Loucy (cell line): ENCODE data around the gene NEXN.

Experiments
- H2AFZ ChIP-seq: fragments of 200-600 bp; sonication (generic); 2 replicates; pipeline ENCODE4 v1.6.0; 2016; ENCODE audit warnings: antibody characterized with exemption, mild to moderate bottlenecking, low read length, moderate library complexity
- H3F3A ChIP-seq: fragments of 200-600 bp; 2 replicates; pipeline ENCODE4 v1.6.0; 2016; ENCODE audit warnings: antibody characterized with exemption, low read depth, mild to moderate bottlenecking
- H3K27me3 ChIP-seq: fragments of 200-600 bp; sonication (generic); 2 replicates; pipeline ENCODE4 v1.6.1; 2014; ENCODE audit warnings: low read length, mild to moderate bottlenecking; ENCODE audit not compliant: insufficient read depth, poor library complexity, severe bottlenecking
- H3K36me3 ChIP-seq: fragments of 200-600 bp; sonication (generic); 2 replicates; pipeline ENCODE4 v1.6.1; 2016; ENCODE audit warnings: low read length; ENCODE audit not compliant: insufficient read depth
- H3K4me1 ChIP-seq: fragments of 200-600 bp; sonication (generic); 2 replicates; pipeline ENCODE4 v1.5.1; 2014; ENCODE audit warnings: low read length, mild to moderate bottlenecking; ENCODE audit not compliant: insufficient read depth, poor library complexity, severe bottlenecking
- H3K4me2 ChIP-seq: fragments of 200-600 bp; sonication (generic); 2 replicates; pipeline ENCODE4 v1.6.0; 2014; ENCODE audit warnings: antibody characterized with exemption, low read length, low read depth, mild to moderate bottlenecking; ENCODE audit not compliant: poor library complexity, severe bottlenecking
- H3K4me3 ChIP-seq: fragments of 200-600 bp; sonication (generic); 2 replicates; pipeline ENCODE4 v1.5.1; 2014; ENCODE audit warnings: low read length, mild to moderate bottlenecking, mixed read lengths; ENCODE audit not compliant: poor library complexity, severe bottlenecking
- H3K79me2 ChIP-seq: fragments of 200-600 bp; sonication (generic); 2 replicates; pipeline ENCODE4 v1.6.1; 2014; ENCODE audit warnings: low read length; ENCODE audit not compliant: insufficient read depth
- H3K9ac ChIP-seq: fragments of 200-600 bp; sonication (generic); 2 replicates; pipeline ENCODE4 v1.6.0; 2014; ENCODE audit warnings: mild to moderate bottlenecking, low read depth, low read length, moderate library complexity; ENCODE audit not compliant: poor library complexity, severe bottlenecking
- H3K9me2 ChIP-seq: fragments of 200-600 bp; sonication (generic); replicated peaks from 2 replicates; pipeline ENCODE4 v1.6.1; 2016; ENCODE audit warnings: low read depth, low read length, mixed read lengths
- H3K9me3 ChIP-seq: fragments of 200-600 bp; sonication (generic); 2 replicates; pipeline ENCODE4 v1.6.1; 2014; ENCODE audit warnings: mild to moderate bottlenecking, antibody characterized with exemption, low read length, low read depth; ENCODE audit not compliant: insufficient read depth
- H4K20me1 ChIP-seq: fragments of 200-600 bp; sonication (generic); 2 replicates; pipeline ENCODE4 v1.6.0; 2014; ENCODE audit warnings: antibody characterized with exemption, low read length, mild to moderate bottlenecking; ENCODE audit not compliant: insufficient read depth, poor library complexity, severe bottlenecking
- CTCF ChIP-seq: fragments of 200-600 bp; sonication (generic); conservative IDR thresholded peaks from 2 replicates; pipeline ENCODE4 v1.5.1; 2014; ENCODE audit warnings: mild to moderate bottlenecking, antibody characterized with exemption, low read length
- EZH2phosphoT487 ChIP-seq: fragments of 200-600 bp; IDR thresholded peaks from 2 replicates; pipeline ENCODE4 v1.6.1; 2018; ENCODE audit warnings: antibody characterized with exemption, mild to moderate bottlenecking, moderate library complexity, borderline replicate concordance

The NEXN gene

GRCh38 chr1:77950873-77951272 lies 62.4 kb downstream of the NEXN start:
- H3K36me3 ChIP-seq = peaks cover 99% of the 10 kb centered on the region
- peaks cover 7% of the 10 kb centered on the region; the same call in 1 of the 2 replicates for H3K79me2 ChIP-seq
- no peak overlapping the region for H3K4me3 ChIP-seq
- H4K20me1 ChIP-seq = peaks cover 55% of the 10 kb centered on the region
- H3K9me3 ChIP-seq = no peaks in the 10 kb centered on the region
- TF ChIP-seq CTCF (no peak), EZH2phosphoT487 (no peak)
- no peak overlapping the region for H3K9ac ChIP-seq
- no peaks in the 10 kb centered on the region for H3K27me3 ChIP-seq
- no peaks in the 10 kb centered on the region for H3K9me2 ChIP-seq
- no peak overlapping the region for H2AFZ ChIP-seq
- no peaks in the 10 kb centered on the region for H3F3A ChIP-seq
- H3K4me2 ChIP-seq = no peak overlapping the region
- H3K4me1 ChIP-seq = peaks cover 10% of the 10 kb centered on the region

- peaks cover 59% of the 10 kb centered on the region for H4K20me1 ChIP-seq
Observed at GRCh38 chr1:77951328-77951727, 62.9 kb downstream of the NEXN start.

GRCh38 chr1:77953907-77954306 lies 65.5 kb downstream of the NEXN start:
- H4K20me1 ChIP-seq = peaks cover 67% of the 10 kb centered on the region
- H3K4me1 ChIP-seq = peaks cover 10% of the 10 kb centered on the region
- no peaks in the 10 kb centered on the region for H3K9me3 ChIP-seq
- H3K4me3 ChIP-seq = no peak overlapping the region
- no peak overlapping the region for H3K9ac ChIP-seq
- H3K79me2 ChIP-seq = peaks cover 14% of the 10 kb centered on the region; the same call in 1 of the 2 replicates
- no peak overlapping the region for H2AFZ ChIP-seq
- H3K4me2 ChIP-seq = no peak overlapping the region
- TF ChIP-seq CTCF (no peak), EZH2phosphoT487 (no peak)
- H3K36me3 ChIP-seq = peaks cover 99% of the 10 kb centered on the region
- no peaks in the 10 kb centered on the region for H3K9me2 ChIP-seq
- H3K27me3 ChIP-seq = no peaks in the 10 kb centered on the region
- no peaks in the 10 kb centered on the region for H3F3A ChIP-seq

More at GRCh38 chr1:77951328-77951727, 62.9 kb downstream of the NEXN start:
- peaks cover 7% of the 10 kb centered on the region; the same call in 1 of the 2 replicates for H3K79me2 ChIP-seq
- H3K36me3 ChIP-seq = peaks cover 99% of the 10 kb centered on the region
- no peak overlapping the region for H3K4me3 ChIP-seq
- H3K9me2 ChIP-seq = no peaks in the 10 kb centered on the region
- H3K4me2 ChIP-seq = no peak overlapping the region
- H3F3A ChIP-seq = no peaks in the 10 kb centered on the region
- H2AFZ ChIP-seq = no peak overlapping the region
- no peaks in the 10 kb centered on the region for H3K9me3 ChIP-seq
- no peak overlapping the region for H3K9ac ChIP-seq
- H3K4me1 ChIP-seq = peaks cover 10% of the 10 kb centered on the region
- H3K27me3 ChIP-seq = no peaks in the 10 kb centered on the region
- no peak for TF ChIP-seq EZH2phosphoT487
- TF ChIP-seq CTCF = no peak
